Liver (tissue), 3 donors: ENCODE results near the gene F12.

Experiments
- CTCF ChIP-seq: fragments of 150-350 bp; IDR thresholded peaks from 2 replicates; pipeline ENCODE4 v1.5.1; 2017; ENCODE audit warnings: improper control_type of control experiment, low read depth, low read length; ENCODE audit not compliant: missing input control
- FOXA1 ChIP-seq: IDR thresholded peaks from 2 replicates; pipeline ENCODE4 v1.6.1; 2016; ENCODE audit warnings: antibody characterized with exemption
- MAX ChIP-seq: IDR thresholded peaks from 2 replicates; pipeline ENCODE4 v1.6.1; 2016; ENCODE audit warnings: antibody characterized with exemption
- RAD21 ChIP-seq, 2 donors: IDR thresholded peaks; 2 replicates each; pipeline ENCODE4 v1.6.1; 2016; ENCODE audit warnings: antibody characterized with exemption in 2 of 2, mild to moderate bottlenecking in 2 of 2
- RXRA ChIP-seq, 2 donors: IDR thresholded peaks; 2 replicates each; pipeline ENCODE4 v1.6.1; 2017 to 2018; ENCODE audit warnings: antibody characterized with exemption in 2 of 2, mild to moderate bottlenecking in 1 of 2
- SP1 ChIP-seq: IDR thresholded peaks from 2 replicates; pipeline ENCODE4 v1.6.1; 2018; ENCODE audit warnings: antibody characterized with exemption, mild to moderate bottlenecking
- donor health status: healthy.
- donor health status: healthy.

DNA sequence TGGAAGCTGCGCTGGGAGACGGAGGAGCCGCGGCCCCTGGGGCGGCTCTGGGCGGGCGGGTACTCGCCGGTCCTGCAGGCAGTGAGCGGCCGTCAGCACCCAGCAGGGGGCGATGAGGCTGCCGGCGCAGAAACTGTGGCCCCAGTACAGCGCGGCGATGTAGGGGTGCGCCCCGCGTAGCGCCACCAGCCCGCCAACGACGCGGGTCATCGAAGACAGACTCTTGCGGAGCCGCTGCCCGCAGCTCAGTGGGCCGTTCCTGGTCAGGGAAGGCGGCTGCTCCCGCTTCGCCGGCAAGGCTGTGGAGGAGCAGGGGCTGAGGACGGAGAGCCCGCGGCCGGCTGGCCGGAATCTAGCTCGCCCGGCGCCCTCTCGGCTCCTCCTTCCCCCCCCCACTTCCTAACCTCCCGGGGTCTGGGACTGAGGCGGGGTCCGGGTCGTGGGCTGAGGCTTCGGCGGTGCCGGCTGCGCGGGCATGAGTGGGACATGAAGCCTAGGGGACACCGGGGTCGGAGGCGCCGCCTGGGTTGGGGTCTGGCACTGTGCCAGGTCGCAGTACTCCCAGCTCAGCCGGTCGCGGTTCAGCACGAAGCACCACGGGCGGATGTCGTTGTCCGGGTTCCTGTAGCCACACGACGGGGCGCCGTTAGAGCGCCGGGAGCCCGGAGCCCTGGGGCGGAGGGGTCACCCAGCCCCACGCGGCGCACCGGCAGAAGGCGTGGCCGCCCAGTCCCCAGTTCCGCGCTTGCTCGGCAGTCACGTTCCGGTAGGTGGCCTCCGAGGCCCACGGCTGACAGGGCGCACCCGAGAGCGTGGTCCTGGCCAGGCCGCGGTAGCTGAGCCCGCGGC, 5.3 kb downstream of the F12 start:
- TF ChIP-seq FOXA1 (no peak), CTCF (peak; percentile 57), MAX (no peak), SP1 (no peak), RAD21 (IDR thresholded peaks at IDR 0.05) (peak; percentile 82 to 85), RXRA (IDR thresholded peaks at IDR 0.05) (no peak)
